Dermis lymphatic vessel endothelial cell (primary cell): Measurements from ENCODE around the gene MLC1. TPM values are rescaled to one million over a fixed set of nuclear protein-coding genes. Genes with fewer than 3 reads are reported as not detected.

Source experiments
- total RNA-seq: library from RNA; depleted of rRNA; stranded (reverse); fragments of >200 nt; gene quantifications from 2 replicates; pipeline ENCODE4 v1.2.1, GENCODE V29; 2014

Gene MLC1
- total RNA-seq: not detected in 2 replicates

GRCh38 chr22:50085211-50085972, at the start of gene MLC1:
Gene MLC1, minus strand, starts transcription at chr22:50085426. Its CDS starts 524 bp downstream, at chr22:50084902.

GRCh38 chr22:50089682-50090411, 4.6 kb upstream of the MLC1 start, which contains the start of gene MOV10L1:
Gene MOV10L1, plus strand, starts transcription at chr22:50090006. Its CDS starts 83 bp downstream, at chr22:50090089.

DNA sequence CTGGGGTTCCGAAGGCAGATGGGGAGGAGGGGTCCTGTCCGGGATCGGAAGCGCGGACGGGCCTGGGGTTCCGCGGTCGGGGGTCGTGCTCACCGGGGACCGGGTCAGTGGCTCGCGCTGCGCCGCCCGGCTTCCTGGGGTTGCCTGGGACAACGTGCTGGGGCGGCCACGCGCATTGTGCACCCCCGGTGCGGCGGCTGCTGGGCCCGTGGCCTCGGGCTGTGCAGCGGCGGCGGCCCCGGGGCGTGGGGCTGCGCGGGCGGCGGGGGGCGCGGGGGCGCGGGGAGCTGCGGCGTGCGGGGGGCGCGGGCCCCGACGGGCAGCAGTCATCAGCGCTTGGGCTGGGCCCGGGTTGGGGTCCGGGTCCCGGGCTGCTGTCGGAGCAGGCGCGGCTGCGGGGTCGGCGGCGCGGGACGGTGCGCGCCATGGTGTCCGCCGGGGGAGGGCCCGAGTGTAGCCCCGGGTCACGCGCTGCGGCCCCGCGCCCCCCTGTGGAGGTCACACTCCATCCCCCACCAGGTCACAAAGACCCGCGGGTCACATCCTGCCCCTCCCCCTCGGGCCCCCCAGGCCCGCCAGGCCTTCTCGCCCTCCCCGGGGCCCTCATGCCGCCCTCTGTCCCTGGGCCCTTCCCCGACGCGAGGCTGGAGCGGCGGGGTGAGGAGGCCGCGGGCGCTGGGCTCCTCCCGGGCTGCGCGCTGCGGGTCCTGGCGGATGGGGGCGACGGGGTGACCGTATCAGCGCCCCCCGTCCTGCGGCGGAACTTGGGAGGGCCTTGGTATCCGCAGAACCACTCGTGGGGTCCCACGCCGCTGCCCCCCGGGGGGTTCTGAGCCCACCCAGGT, 26.9 kb downstream of the MLC1 start, which contains the start of gene TTLL8:
TSS of gene TTLL8 (minus strand) at position 238 of the 845 bp plus-strand sequence.

GRCh38 chr22:50012211-50013181, 72.7 kb downstream of the MLC1 start, which contains the start of gene IL17REL:
Gene IL17REL, minus strand, starts transcription at chr22:50012765. Its CDS starts 119 bp downstream, at chr22:50012646.

Other genes starting within 250 kb of the MLC1 start
- 11.9 and 14.4 TPM in 2 replicates for gene ZBED4, start 231.6 kb downstream of the MLC1 start, total RNA-seq
- gene ALG12, start 167.0 kb downstream of the MLC1 start, total RNA-seq: 15.4 and 17.4 TPM in 2 replicates
- 61.8 and 79.5 TPM in 2 replicates for gene CRELD2, start 166.8 kb downstream of the MLC1 start, total RNA-seq
- 147 and 270 TPM in 2 replicates for gene PIM3, start 124.7 kb downstream of the MLC1 start, total RNA-seq
- under 0.01 TPM in 1 of 2 replicates, not detected in the other for gene IL17REL, start 72.7 kb downstream of the MLC1 start, total RNA-seq
- gene TTLL8, start 27.1 kb downstream of the MLC1 start, total RNA-seq: not detected in 2 replicates
- gene MOV10L1, start 4.6 kb upstream of the MLC1 start, total RNA-seq: 26.8 and 32.8 TPM in 2 replicates
- gene PANX2, start 85.3 kb upstream of the MLC1 start, total RNA-seq: 0.22 and 0.26 TPM in 2 replicates
- gene TRABD, start 100.5 kb upstream of the MLC1 start, total RNA-seq: 11.2 and 15.6 TPM in 2 replicates
- gene SELENOO, start 115.6 kb upstream of the MLC1 start, total RNA-seq: 13.8 and 16.8 TPM in 2 replicates
- gene TUBGCP6, start 159.6 kb upstream of the MLC1 start, total RNA-seq: 19.6 and 20.5 TPM in 2 replicates
- gene HDAC10, start 165.8 kb upstream of the MLC1 start, total RNA-seq: 12.8 and 14.9 TPM in 2 replicates
- gene MAPK12, start 176.3 kb upstream of the MLC1 start, total RNA-seq: 55.0 and 57.7 TPM in 2 replicates
- 17.6 and 19.6 TPM in 2 replicates for gene MAPK11, start 185.0 kb upstream of the MLC1 start, total RNA-seq
- gene PLXNB2, start 222.2 kb upstream of the MLC1 start, total RNA-seq: 53.4 and 59.0 TPM in 2 replicates
- gene DENND6B, start 241.6 kb upstream of the MLC1 start, total RNA-seq: 1.3 and 1.5 TPM in 2 replicates